ENCODE results near the gene SFSWAP.

SFSWAP gene

DNA sequence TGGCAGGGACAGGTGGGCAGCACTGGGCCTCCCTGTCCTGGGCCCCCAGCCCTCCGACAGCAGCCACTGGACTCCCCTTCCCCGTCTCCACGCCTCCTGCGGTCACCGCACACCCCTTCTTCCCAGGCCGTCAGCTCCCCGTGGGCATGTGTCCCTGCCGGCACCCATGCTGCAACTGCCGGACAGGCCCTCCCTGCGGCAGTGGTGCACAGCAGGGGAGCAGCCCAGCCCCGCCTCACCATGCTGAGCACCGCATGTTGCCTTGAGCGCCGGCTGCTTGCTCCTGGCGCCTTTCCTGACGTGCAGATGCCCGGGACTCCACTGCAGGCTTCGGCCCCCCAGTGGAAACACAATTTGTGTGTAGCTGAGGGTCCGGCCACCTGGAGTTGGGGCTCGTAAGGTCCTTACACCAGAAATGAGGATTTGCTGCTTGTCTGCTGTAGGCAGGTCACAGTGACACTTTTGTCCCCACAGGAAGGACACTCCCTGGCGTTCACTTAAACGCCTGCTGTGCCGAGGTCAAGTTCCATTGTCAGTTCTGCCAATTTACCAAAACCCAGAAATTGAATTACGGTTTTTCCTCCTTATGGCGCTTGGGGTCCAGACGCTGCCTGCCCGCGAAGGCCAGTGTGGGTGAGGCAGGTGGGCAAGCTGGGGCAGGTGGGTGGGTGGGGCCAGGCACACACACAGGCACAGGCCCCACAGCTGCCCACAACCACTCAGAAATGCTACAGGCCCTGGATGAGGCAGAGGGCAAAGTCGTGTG is 89.1 kb downstream of the SFSWAP start:
- TF ChIP-seq, protein P1, sequence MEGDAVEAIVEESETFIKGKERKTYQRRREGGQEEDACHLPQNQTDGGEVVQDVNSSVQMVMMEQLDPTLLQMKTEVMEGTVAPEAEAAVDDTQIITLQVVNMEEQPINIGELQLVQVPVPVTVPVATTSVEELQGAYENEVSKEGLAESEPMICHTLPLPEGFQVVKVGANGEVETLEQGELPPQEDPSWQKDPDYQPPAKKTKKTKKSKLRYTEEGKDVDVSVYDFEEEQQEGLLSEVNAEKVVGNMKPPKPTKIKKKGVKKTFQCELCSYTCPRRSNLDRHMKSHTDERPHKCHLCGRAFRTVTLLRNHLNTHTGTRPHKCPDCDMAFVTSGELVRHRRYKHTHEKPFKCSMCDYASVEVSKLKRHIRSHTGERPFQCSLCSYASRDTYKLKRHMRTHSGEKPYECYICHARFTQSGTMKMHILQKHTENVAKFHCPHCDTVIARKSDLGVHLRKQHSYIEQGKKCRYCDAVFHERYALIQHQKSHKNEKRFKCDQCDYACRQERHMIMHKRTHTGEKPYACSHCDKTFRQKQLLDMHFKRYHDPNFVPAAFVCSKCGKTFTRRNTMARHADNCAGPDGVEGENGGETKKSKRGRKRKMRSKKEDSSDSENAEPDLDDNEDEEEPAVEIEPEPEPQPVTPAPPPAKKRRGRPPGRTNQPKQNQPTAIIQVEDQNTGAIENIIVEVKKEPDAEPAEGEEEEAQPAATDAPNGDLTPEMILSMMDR (IDR thresholded peaks at IDR 0.05; ENCODE audit: low read depth, low read length): no peak

DNA sequence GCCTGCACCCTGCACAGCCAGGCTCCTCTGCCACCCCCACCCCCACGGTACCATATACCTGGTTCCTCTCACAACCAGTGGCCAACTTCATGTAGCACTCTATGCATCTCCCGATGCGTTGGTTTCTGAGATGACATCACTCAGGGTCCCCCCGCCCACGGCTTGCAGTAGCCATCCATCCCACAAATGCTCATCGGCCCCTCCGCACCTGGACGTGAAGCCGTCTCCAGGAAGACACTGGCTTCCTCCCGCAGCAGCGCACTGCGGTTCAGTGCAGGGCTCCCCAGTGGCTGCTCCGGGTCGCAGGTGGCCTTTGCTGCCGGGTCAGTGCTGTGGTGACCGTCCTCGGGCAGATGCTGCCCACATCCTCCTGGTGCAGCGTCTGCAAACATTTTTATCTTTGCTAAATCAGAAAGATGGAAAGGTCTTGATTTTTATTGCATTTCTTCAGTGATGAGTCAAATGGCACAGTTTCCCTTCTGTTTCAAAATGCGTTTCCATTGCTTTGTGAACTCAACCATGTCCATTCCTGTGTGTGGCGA is 89.8 kb downstream of the SFSWAP start:
- DNase-seq (ENCODE audit: extremely low read depth, low read depth): no peak
- TF ChIP-seq, protein P1 (IDR thresholded peaks at IDR 0.05; ENCODE audit: low read depth, low read length): no peak

More for the DNA sequence above, 89.1 kb downstream of the SFSWAP start:
- no peak for DNase-seq (ENCODE audit: extremely low read depth, low read depth)

DNA sequence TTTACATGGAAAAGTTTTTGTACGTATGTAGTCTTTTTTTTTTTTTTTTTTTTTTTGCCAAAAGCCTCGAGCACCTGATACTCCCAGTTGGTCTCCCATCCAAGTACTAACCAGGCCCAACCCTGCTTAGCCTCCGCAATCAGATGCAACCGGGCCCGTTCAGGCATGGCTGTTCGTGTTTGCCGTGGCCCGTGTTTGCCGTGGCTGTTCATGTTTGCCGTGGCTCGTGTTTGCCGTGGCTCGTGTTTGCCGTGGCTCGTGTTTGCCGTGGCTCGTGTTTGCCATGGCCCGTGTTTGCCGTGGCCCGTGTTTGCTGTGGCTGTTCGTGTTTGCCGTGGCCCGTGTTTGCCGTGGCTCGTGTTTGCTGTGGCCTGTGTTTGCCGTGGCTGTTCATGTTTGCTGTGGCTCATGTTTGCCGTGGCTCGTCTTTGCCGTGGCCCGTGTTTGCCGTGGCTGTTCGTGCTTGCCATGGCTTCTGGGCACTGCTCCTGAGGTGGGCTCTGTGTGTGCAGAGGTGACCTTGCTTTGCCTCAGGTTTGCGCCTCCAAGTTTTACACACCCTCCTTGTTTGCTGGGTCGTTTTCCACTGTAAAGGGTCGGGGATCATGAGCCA is 90.5 kb downstream of the SFSWAP start:
- DNase-seq (ENCODE audit: extremely low read depth, low read depth): no peak
- TF ChIP-seq, protein P1 (IDR thresholded peaks at IDR 0.05; ENCODE audit: low read depth, low read length): no peak

DNA sequence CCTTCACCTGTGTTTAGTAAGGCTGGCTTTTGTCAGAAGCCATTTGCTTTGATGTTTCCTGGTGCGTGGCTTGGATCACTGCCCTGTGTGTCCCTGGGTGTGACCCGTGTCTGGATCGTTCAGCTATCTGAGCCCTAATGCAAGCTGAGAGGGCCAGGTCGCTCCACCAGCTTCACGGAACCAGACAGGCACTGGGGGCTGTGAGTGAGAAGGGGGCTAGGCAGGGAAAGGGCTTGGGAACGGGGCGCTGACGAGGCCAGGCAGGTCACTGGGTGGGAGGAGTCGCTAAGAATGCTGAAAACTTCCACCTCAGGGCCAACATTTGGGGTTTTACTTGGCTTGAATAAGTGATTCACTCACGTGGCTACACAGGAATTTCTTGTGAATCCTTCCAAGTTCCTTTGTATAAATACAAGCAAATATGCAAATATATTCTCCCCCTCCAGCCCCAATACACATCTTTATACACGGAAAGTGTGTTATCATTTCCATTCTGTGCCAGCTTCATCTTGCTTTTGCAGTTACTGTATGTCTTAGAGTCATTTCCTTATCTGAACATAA is 93.2 kb downstream of the SFSWAP start:
- DNase-seq (ENCODE audit: extremely low read depth, low read depth): no peak
- TF ChIP-seq, protein P1 (IDR thresholded peaks at IDR 0.05; ENCODE audit: low read depth, low read length): no peak

DNA sequence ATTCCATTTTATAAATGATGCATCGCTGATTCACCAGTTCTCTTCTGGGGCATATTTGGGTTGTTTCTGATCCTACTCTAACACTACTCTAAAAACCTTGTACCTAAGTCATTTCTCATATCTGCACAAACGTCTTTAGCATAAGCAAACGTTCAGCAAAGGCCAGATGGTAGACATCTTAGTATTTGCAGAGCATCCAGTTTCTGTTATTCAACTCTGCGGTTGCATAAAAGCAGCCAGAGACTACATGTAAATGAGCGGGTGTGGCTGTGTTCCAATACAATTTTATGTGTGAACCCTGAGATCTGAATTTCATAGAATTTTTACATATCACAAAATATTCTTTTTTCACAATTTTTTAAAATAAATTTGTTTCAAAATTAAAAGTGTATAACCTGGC is 94.5 kb downstream of the SFSWAP start:
- TF ChIP-seq, protein P1 (IDR thresholded peaks at IDR 0.05; ENCODE audit: low read depth, low read length): no peak
- DNase-seq (ENCODE audit: extremely low read depth, low read depth): no peak

DNA sequence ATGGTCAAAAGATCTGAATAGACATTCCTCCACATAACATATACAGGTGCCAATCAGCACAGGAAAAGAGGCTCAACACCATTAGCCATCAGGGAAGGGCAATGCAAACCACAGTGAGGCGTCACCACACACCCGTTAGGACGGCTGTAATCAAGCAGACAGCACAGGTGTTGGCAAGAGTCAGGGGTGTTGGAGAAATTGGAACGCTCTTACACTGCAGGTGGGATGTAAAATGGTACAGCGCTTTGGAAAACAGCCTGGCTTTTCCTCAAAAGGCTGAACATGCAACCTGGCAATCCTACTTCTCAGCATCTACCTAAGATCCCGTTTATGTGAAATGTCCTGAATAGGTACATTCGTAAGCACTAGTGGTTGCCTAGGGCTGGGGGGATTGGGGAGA is 95.8 kb downstream of the SFSWAP start:
- no peak for DNase-seq (ENCODE audit: extremely low read depth, low read depth)

More for the DNA sequence above, 95.8 kb downstream of the SFSWAP start:
- TF ChIP-seq, protein P1 (IDR thresholded peaks at IDR 0.05; ENCODE audit: low read depth, low read length): no peak

All from AG09319 (cell line).